Fibroblast of lung (primary cell): ENCODE results near the gene USF1. TPM values are rescaled to one million over a fixed set of nuclear protein-coding genes. Genes with fewer than 3 reads are reported as not detected.

Experiments used
- DNase-seq, 2 donors: peaks; one replicate each; pipeline versions ENCODE4 v3.0.0 to v3.0.0-alpha.2; 2010; ENCODE audit warnings: low read depth in 2 of 2
- H2AFZ ChIP-seq: 2 replicates; pipeline ENCODE4 v1.5.1; 2012; ENCODE audit warnings: low read length, control low read depth, inconsistent platforms
- H3K27ac ChIP-seq: 2 replicates; pipeline ENCODE4 v1.5.1; 2011; ENCODE audit warnings: low read length, control low read depth; ENCODE audit not compliant: insufficient read depth
- H3K27me3 ChIP-seq: 2 replicates; pipeline ENCODE4 v1.5.1; 2011; ENCODE audit warnings: mild to moderate bottlenecking, low read length; ENCODE audit not compliant: control insufficient read depth, insufficient read depth
- H3K36me3 ChIP-seq: 2 replicates; pipeline ENCODE4 v1.5.1; 2011; ENCODE audit warnings: low read length; ENCODE audit not compliant: control insufficient read depth, insufficient read depth
- H3K4me1 ChIP-seq: 2 replicates; pipeline ENCODE4 v1.5.1; 2011; ENCODE audit warnings: low read length; ENCODE audit not compliant: control insufficient read depth, insufficient read depth; ENCODE audit errors: extremely low read depth
- H3K4me2 ChIP-seq: 2 replicates; pipeline ENCODE4 v1.5.1; 2011; ENCODE audit warnings: low read length, control low read depth; ENCODE audit not compliant: insufficient read depth; ENCODE audit errors: extremely low read depth
- H3K4me3 ChIP-seq, 4 experiments: fragments of 200-600 bp in 1 of 4; sonication (generic) in 1 of 4; replicated peaks in 1 of 4; 2 replicates each; pipeline ENCODE4 v1.5.1; 2011 to 2016; ENCODE audit warnings: low read length in 4 of 4, low read depth in 3 of 4, mild to moderate bottlenecking in 3 of 4, control low read depth in 2 of 4, inconsistent platforms in 1 of 4, mixed read lengths in 1 of 4; ENCODE audit not compliant: insufficient read depth in 1 of 4; ENCODE audit errors: control extremely low read depth in 1 of 4
- H3K79me2 ChIP-seq: 2 replicates; pipeline ENCODE4 v1.5.1; 2012; ENCODE audit warnings: mild to moderate bottlenecking, low read length, inconsistent platforms; ENCODE audit not compliant: control insufficient read depth, insufficient read depth
- H3K9ac ChIP-seq: 2 replicates; pipeline ENCODE4 v1.5.1; 2011; ENCODE audit warnings: mild to moderate bottlenecking, low read length, control low read depth; ENCODE audit not compliant: insufficient read depth
- H3K9me3 ChIP-seq: 2 replicates; pipeline ENCODE4 v1.5.1; 2012; ENCODE audit warnings: low read depth, low read length; ENCODE audit not compliant: control insufficient read depth, insufficient read depth
- H4K20me1 ChIP-seq: 2 replicates; pipeline ENCODE4 v1.5.1; 2011; ENCODE audit warnings: low read length; ENCODE audit not compliant: control insufficient read depth, insufficient read depth; ENCODE audit errors: extremely low read depth
- CTCF ChIP-seq, 2 donors: IDR thresholded peaks in 1 of 2; conservative IDR thresholded peaks in 1 of 2; 1 replicate in 1 of 2; 2 replicates in 1 of 2; pipeline ENCODE4 v1.5.1; 2011 to 2012; ENCODE audit warnings: low read length in 2 of 2, control low read depth in 1 of 2, inconsistent platforms in 1 of 2, low read depth in 1 of 2, mild to moderate bottlenecking in 1 of 2
- EZH2 ChIP-seq: IDR thresholded peaks from 2 replicates; pipeline ENCODE4 v1.5.1; 2012; ENCODE audit warnings: low read length, control low read depth, mild to moderate bottlenecking; ENCODE audit errors: missing control alignments
- polyA plus RNA-seq, 2 donors: library from polyadenylated mRNA; depleted of rRNA in 1 of 2; stranded (reverse) in 1 of 2; unstranded in 1 of 2; fragments of >200 nt; gene quantifications; 2 replicates each; pipeline ENCODE4 v1.2.1, GENCODE V29; 2011 to 2012; ENCODE audit warnings: missing spikeins in 1 of 2
- total RNA-seq: library from RNA; depleted of rRNA; stranded (reverse); fragments of >200 nt; gene quantifications from 2 replicates; pipeline ENCODE4 v1.2.1, GENCODE V29; 2014

The USF1 gene
- total and polyA plus RNA-seq, 2 donors (not counting 1 experiment from before 2014, with no cell fraction given): 23.9 to 80.1 TPM

DNA sequence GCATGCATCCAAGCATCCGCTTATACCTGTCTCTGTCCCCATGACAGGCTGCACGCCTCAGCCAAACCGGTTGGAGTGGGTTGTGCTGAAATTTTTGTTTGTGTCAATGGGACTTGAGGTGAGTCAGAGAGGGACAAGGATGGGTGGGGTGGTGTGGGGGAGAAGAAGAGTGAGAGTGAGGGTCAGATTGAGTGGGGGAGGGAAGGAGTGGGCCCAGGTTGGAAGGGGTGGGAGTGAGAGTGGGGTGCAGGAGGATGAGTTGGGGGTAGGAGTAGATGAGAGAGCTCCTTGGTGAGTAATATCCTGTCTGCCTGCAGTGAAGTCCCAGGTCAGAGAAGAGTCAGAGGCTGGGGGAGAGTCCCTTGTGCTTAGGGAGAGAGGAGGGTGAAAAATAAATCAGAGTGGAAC, 46.8 kb upstream of the USF1 start:
- peaks cover 10% of the 10 kb centered on the region for H3K4me1 ChIP-seq
- peak in 1 of 2 donors; percentile 36 for DNase-seq
- TF ChIP-seq EZH2 (no peak), CTCF (conservative IDR thresholded peaks at IDR 0.05 in 1 of 2, IDR thresholded peaks at IDR 0.05 in 1 of 2; ENCODE audit: low read depth in 1 of 2, low read length in 2 of 2) (no peak)
- no peak overlapping the region for H3K9ac ChIP-seq
- no peak overlapping the region for H3K27ac ChIP-seq
- H3K27me3 ChIP-seq: no peaks in the 10 kb centered on the region
- H3K36me3 ChIP-seq: no peaks in the 10 kb centered on the region
- no peak overlapping the region for H2AFZ ChIP-seq
- no peak overlapping the region for H3K4me2 ChIP-seq
- H3K79me2 ChIP-seq: no peaks in the 10 kb centered on the region
- no peaks in the 10 kb centered on the region for H4K20me1 ChIP-seq
- H3K9me3 ChIP-seq: no peaks in the 10 kb centered on the region
- H3K4me3 ChIP-seq: no peak overlapping the region

DNA sequence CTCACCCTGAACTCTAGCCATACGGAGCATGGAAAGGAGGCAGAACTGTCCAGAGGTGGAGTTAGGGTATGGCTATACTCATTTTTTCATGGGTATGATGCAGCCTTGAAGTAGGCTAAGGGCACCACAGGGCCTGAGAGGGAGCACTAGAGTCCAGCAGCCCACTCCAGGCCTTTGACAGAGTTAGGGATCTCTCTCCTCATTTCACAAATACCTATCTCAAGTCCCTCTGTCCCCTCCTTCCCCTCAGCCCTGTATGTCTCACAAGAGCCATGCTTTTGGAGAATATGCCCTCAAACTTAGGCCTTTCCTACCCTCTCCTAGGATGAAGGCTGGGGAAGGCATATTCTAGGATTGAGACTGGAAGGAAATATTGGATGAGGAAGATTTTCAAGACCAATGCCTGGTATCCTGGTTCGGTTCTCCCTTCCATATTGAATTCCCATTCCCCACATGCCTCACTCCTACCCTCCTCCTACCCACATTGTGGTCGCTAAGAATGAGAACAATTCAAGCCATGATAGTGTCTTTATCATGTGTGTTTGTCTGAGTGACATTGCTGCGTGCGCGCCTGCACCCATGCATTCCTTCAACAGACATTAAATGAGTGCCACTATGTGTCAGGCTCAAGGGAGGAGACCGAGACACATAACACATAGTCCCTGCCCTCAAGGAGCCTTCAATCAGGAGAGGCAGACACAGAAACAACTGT, 46.2 kb upstream of the USF1 start:
- no peaks in the 10 kb centered on the region for H3K27me3 ChIP-seq
- H3K9me3 ChIP-seq: no peaks in the 10 kb centered on the region
- no peak overlapping the region for H3K4me2 ChIP-seq
- no peak overlapping the region for H2AFZ ChIP-seq
- H3K4me1 ChIP-seq: peaks cover 6% of the 10 kb centered on the region
- H3K27ac ChIP-seq: no peak overlapping the region
- H3K9ac ChIP-seq: no peak overlapping the region
- peak in 1 of 2 donors; percentile 53 for DNase-seq
- no peaks in the 10 kb centered on the region for H4K20me1 ChIP-seq
- no peaks in the 10 kb centered on the region for H3K79me2 ChIP-seq
- H3K36me3 ChIP-seq: no peaks in the 10 kb centered on the region
- H3K4me3 ChIP-seq: no peak overlapping the region
- TF ChIP-seq CTCF (conservative IDR thresholded peaks at IDR 0.05 in 1 of 2, IDR thresholded peaks at IDR 0.05 in 1 of 2; ENCODE audit: low read depth in 1 of 2, low read length in 2 of 2): no peak
- no peak for TF ChIP-seq EZH2

DNA sequence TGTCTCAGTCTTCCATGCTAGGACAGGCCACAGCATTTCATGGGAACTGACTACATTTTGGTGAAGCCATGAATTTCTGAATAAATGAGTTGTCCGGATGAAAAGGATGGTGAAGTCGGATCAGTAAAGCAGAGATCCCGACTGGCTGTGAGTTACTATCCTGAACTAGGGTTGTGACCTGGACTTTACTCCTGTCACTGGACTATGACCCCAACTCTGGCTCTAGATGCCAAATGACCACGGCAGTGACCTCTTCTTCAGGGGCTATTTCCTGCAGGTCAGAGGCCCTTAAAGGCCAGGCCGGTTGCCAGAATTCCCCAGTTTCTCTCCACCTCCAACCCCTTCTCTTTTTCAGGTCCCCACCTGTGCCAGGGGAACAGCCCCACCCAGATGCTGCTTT, 45.3 kb upstream of the USF1 start:
- Histone ChIP-seq H3K4me3 (no peak overlapping the region), H3K79me2 (no peaks in the 10 kb centered on the region), H3K27me3 (no peaks in the 10 kb centered on the region), H3K36me3 (no peaks in the 10 kb centered on the region), H4K20me1 (no peaks in the 10 kb centered on the region), H2AFZ (no peak overlapping the region), H3K9me3 (no peaks in the 10 kb centered on the region), H3K9ac (no peak overlapping the region), H3K27ac (no peak overlapping the region), H3K4me1 (peaks cover 6% of the 10 kb centered on the region), H3K4me2 (no peak overlapping the region)
- no peak for DNase-seq
- no peak for TF ChIP-seq CTCF (conservative IDR thresholded peaks at IDR 0.05 in 1 of 2, IDR thresholded peaks at IDR 0.05 in 1 of 2; ENCODE audit: low read depth in 1 of 2, low read length in 2 of 2)
- no peak for TF ChIP-seq EZH2
